HCT116 (cell line): Measurements from ENCODE around the gene RCC2.
A peak's percentile ranks its signal among the peaks of the same experiment; 100 is the strongest.

Source experiments
- POLR2A ChIP-seq: IDR thresholded peaks from 2 replicates; pipeline ENCODE4 v1.7.0; 2011; ENCODE audit warnings: borderline replicate concordance; ENCODE audit not compliant: insufficient read depth, insufficient read length; ENCODE audit errors: extremely low read depth
- POLR2AphosphoS5 ChIP-seq: IDR thresholded peaks from 2 replicates; pipeline ENCODE4 v1.6.1; 2011; ENCODE audit warnings: mild to moderate bottlenecking, low read depth, low read length, moderate library complexity

DNA sequence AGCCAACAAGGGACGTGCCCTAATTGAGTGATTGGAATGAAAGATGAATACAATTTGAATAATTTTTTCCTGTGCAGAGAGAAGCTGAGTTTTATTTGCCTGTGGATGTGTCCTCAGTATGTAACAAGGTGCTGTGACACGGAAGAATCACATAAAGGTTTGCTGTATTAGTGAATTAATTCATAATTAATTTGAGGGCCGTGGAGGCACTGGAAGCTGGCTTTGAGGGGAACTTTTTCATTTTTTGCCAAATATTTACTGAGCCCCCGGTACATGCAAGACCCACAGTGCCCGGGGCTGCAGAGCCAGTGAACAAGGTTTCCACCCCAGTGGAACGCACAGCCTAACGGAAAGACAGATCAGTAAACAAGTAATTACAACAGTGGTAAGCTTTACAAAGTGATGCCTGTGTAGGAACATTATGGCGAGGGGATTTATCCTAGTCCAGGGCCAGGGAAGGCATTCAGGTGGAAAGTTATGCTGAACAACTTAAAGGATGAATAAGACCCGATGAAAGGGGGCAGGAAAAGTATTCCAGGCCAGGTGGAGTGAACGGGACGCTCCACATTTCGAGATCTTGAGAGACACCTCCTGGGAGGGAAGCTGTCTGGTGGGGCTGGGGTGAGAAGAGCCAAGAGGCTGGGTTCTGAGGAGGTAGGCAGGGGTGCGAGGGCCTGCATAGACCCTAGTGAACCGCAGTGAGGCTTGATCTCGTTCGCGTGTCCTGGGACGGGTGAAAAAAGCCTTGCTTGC is 773 bp upstream of the RCC2 start:
- TF ChIP-seq POLR2AphosphoS5 (peak; percentile 61; the same call in 1 of the 2 replicates), POLR2A (no peak)
